GM19035 (cell line): ENCODE measurements around the gene PSMD13.
"Not testable (repeated sequence)": the region's sequence is repeated elsewhere in the genome, so short reads cannot be mapped to it uniquely, and the experiment has no call there.

Source experiments
- ATAC-seq: cut with Tn5 transposase; IDR thresholded peaks from one replicate; pipeline ENCODE4 v1.9.1; 2021; ENCODE audit not compliant: unreplicated experiment

The PSMD13 gene

DNA sequence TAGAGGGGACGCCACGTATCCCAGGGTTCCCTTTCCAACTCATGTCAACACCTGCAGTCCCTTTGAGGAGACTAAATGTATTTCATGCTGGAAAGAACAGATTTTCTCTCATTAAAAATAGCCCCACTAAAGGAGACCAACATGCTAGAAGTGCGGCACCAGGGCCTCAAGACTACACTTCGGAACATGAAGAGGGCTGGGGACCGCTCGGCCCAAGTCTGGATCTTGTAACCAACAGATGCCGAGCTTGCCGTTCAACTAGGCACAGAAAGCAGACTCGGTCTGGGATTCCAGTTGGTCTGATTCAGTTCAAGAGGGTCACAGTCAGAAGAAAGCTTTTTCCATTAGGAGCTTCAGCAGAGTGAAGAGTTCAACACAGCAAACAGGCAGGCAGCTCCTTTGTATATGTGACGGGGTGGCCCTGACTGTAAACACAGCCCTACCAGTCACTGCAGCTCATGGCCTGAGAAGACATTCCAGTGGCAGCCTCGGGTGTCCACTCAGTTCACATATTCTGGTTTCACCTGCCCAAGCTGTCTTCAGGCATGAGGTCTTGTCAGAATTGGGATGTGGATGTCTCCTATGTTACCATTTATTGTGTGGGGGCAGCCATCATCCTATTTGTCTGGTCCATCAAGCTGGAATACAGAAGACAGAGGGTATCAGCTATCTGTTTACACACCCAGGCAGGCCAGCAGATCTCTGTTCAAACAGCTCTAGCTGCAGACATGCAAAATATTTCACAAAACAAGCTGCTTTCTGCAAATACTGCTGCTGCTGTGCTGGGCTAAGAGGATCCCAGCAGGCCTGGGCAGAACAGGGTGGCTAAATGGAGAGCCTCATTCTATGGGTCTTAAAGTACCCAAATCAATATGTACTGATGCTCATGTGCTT lies 20.4 kb upstream of the PSMD13 start:
- no peak for ATAC-seq

DNA sequence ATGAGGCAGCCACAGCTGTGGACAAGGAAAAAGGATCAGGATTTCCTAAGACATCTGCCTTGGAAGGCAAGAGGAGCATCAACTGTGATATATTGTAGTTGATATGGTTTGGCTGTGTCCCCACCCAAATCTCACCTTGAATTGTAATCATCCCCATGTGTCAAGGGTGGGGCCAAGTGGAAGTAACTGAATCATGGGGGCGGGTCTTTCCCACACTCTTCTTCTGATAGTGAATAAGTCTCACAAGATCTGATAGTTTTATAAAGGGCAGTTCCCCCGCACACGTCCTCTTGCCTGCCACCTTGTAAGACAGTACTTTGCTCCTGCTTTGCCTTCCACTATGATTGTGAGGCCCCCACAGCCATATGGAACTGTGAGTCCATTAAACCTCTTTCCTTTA lies 19.1 kb upstream of the PSMD13 start:
- ATAC-seq = no peak

DNA sequence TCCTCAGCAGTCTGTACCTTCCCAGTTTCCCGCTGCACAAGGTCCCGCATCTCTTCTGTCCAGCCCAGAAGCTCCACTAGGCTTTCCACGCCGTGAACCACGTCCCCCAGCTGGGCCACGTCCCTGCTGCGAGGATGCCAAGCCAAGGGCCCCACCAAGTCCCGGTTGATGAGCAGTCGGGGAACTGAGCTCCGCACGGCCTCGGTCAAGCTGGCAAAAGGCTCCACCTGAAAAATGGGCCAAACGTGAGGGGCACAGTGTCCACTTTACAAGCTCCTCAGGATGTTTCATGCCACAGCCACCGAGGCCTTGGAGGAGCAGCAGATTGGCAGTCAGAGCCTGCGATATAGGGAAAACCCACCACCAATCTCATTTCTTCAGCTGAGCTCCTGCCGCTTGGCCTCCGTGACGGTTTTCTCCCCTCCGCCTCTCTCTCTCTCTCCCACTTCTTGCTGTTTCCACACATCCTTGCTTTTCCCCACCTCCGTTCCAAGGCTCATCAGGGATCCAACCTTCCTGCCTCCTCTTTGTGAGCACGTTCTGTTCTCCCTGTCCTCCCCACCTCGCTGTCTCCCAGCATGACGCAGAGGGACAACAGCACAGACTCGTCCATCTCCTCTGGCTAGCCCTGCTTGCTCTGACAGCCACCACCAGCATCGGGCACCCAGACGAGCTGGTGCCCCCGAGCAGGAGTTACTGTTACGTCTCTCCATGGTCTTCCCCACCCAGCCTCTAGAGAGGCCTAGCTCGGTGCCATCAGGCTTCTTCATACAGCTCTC lies 17.8 kb upstream of the PSMD13 start:
- no peak for ATAC-seq

DNA sequence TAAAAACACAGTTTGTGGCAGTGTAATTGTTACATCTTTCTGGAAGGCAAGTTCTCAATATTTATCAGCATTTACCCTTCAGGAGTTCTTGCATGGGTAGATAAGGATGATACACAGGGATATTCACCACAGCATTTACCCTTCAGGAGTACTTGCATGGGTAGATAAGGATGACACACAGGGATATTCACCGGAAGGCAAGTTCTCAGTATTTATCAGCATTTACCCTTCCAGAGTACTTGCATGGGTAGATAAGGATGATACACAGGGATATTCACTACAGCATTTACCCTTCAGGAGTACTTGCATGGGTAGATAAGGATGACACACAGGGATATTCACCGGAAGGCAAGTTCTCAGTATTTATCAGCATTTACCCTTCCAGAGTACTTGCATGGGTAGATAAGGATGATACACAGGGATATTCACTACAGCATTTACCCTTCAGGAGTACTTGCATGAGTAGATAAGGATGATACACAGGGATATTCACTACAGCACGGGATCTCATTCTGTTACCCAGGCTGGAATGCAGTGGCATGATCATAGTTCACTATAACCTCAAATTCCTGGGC lies 16.0 kb upstream of the PSMD13 start:
- ATAC-seq = not testable (repeated sequence)

DNA sequence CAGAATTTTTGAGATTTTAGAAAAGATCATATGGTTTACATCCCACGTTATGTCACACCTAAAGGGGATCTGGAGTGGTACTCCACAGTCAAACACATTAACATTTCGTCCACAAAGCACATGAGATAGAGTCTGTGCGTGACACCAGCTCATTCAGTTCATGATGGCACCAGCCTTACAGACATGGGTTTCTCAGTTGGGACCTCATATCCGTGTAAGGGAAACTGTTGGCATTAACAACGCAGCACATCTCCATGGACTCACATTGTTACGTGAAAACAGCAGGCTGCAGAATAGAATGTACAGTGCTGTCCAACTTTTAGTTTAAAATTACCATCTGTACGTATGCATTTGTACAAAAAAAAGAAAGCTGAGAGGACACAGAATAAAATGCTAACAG lies 15.2 kb upstream of the PSMD13 start:
- ATAC-seq = no peak

DNA sequence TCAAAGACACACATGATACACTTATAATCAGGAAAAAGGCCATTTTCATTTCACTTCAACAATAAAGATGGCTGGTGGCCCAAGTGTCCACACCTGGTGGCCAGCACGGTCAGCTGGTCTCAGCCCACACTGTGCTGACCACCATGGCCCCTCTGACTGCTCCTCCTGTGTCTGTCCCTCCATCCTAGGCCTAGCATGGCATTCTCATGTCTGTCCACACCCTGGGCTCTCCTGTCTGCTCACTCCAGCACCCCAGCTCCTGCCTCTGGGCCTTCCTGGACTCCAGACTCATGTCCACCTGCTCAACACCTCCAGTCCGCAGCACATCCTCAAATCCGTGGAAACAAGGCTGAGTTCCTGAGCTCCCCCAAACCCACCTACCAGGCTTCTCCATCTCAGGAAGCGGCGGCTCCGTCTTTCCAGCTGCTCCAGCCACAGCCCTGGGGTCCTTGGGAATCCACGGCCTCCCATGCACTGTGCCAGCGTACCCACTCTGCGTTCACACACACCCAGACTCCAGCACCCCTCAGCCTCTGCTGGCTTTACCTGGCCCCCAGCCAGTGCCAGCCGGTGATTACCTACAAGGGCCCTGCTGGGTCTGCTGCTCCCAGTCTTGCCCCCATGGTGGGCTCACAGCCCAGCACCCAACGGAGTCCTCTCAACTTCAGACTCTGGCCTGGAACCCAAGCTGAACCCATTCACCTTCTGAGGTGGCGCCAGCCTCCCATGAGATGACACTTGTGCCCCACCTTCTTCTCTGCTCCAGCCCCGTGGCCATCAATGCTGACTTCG lies 14.6 kb upstream of the PSMD13 start:
- ATAC-seq = no peak

DNA sequence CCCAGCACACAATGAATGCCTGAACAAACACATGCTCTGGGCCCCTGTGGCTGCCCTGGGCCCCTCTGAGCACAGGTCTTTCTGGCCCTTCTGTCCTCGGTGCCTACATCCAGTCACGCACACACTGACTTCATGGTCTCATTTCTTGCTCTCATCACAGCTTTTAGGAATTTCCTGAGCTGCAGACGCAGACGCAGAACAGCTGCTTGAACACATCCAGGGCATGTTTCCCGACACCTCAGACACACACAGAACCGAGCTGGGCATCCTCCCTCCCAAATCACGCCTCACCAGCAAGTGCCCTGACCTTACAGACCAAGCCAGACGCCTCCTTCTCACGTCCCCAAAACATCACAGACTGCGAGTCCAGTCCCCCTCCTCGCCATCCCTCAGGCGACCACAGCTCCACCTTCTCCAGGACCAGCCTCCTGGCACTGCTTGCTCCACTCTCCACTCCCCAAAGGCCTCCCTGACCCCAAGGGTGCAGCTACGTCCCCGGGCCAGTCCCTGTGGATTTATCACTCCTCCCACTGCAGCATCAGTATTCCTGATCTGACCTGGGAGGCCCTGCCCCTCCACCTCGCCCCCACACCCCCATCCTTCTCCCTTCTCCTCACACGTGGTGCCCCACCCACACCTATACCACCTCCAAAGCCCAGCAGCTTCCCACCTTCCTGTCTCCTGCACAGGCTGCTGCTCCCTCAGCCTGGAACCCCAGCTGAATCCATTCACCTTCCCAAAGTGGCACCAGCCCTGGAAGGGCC lies 13.6 kb upstream of the PSMD13 start:
- no peak for ATAC-seq

DNA sequence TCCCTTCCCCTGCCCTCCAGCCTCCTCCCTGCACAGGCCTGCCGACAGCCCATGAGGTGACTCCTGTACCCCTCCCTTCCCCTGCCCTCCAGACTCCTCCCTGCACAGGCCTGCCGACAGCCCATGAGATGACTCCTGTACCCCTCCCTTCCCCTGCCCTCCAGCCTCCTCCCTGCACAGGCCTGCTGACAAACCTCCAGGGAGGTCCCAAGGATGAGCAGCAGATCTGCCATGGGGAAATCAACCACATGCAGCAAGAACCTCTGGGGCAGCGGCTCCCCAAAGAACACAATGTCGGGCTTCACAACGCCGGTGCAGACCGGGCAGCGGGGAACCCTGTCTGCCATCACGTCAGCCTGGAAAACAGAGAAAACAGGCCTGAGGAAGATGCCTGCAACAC lies 12.9 kb upstream of the PSMD13 start:
- ATAC-seq = no peak

DNA sequence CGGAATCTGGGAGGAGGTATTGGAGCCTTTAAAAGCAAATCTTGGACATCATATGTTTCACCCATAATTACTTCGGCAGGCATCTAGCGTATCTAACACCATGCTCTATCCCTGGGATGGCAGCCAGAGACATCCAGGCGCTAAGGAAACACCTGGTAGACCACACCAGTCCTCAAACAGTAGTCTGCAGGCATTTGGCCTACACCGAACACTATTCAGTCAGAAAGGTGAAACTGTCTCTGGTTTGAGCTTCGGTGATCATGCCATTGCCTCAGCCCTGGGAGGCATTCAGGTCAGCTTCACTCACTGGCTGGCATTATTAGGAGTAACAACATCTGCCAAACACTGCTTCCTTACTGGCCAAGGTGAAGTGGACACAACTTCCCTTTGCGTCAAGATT lies 12.4 kb upstream of the PSMD13 start:
- ATAC-seq = no peak

DNA sequence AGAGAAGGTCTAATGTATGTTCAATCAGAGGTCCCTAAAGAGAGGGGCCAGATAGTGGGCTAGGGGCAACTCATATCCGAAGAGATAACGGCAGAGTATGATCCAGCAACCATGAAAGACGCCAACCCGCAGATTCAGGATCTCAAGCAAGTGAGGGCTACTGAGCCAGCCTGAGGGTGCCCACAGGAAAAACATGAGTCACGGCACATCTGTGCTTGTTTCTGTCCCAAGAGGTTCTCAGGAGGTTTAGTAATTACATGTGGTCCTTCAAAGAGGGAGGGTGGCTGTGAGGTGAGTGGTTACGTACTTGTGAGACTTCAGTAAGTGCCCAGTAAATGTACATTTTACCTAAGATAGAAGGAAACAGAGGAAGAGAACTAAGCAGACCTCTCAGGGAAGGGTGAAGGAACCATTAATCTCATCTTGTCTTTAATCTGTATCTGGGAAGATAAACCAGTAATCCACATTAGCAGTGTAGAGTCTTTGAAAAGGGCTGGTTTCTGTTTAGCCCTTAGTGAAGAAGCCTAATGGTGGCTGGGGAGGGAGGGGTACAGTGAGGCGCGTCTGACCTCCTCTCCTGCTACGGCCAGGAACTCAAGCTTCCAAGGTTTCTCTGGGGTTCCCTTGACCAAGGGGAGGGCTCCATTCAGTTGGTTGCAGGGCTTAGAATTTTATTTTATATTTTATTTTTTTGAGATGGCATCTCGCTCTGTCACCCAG lies 10.9 kb upstream of the PSMD13 start:
- ATAC-seq = no peak

DNA sequence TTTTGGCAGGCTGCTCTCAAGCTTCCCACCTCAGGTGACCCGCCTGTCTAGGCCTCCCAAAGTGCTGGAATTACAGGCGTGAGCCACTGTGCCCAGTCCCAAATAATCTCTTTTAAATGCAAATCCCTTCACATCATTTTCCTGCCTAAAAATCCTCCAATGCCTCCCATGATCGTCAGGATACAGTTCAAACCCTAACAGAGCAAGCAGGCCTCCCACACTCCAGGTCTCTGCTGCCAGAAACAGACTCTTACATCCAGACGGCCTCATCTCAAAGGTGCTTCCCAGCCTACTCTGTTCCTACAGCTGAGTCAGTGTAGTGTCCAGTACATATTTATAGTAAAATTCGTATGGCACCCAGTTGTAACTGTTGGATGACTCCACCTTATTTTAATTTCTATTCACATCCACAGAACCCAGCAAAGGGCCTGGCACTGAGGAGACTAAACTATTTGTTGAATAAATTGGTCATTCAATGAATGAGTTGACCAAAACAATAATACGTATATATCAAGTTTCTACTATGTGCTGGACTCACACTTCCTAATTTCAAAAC lies 8.9 kb upstream of the PSMD13 start:
- ATAC-seq = no peak

DNA sequence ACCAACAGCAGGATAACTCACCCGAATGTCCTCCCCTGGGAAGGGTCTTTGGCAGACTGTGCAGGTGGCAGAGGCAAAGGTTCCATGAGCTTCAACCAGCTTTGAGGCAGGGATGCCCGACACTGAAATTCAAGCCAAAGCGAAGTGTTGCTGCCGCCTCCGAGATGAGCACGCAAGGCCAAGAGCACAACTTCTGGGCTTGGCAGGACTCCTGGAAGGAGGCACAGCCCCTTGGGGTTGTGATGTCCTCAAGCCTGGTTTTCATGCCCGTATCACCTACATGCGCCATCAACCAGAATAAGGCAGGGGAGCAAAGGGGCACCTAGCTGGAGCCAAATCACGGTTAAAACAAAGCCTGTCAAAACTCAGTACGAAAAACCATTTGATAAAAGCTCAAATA lies 6.3 kb upstream of the PSMD13 start:
- no peak for ATAC-seq

DNA sequence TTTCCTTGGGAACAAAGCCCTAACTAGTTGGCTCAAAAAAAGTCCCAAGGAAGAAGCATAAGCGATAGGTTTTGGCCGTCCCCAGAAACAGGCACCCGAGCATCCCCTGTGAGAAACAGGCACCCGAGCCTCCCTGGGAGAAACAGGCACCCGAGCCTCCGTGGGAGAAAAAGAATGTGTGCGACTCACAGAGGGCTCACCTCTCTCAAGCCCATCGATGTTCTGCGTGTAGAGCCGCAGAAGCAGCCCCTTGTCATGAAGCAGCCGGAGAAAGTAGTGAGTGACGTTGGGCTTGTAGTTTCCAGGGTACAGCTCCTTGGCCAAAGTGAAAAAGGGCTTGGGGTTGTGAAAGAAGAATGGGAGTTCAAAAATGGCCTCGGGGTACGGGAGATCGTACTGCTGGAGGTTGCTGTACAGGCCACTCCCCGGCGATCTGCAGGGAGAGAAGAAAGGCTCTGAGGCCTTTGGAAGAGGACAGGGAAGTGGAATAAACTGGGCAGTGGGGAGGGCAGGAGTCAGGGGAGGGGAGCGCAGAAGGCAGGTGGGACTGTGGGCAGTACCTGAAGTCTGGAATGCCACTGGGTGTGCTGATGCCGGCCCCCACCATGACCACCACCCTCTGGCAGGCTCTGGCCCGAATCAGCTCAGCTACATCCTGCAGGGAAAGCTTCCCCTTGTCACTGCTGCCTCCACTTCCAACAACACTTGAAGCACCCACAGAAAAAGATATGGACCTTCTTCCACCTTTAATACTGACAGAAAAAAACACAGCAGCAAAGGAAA lies 3.8 kb upstream of the PSMD13 start:
- ATAC-seq = no peak

DNA sequence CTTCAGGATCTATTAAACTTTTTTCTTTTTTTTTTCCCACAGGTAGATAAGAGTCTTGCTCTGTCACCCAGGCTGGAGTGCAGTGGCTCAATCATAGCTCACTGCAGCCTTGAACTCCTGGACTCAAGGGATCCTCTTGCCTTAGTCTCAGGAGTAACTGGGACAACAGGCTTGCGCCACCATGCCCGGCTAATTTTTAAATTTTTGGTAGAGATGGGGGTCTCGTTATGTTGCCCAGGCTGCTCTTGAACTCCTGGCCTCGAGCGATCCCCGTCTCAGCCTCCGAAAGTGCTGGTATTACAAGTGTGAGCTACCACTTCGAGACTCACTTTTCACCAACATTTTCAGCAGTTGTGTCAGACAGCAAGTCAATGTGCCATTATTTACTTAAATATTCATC lies 1.6 kb upstream of the PSMD13 start:
- no peak for ATAC-seq

DNA sequence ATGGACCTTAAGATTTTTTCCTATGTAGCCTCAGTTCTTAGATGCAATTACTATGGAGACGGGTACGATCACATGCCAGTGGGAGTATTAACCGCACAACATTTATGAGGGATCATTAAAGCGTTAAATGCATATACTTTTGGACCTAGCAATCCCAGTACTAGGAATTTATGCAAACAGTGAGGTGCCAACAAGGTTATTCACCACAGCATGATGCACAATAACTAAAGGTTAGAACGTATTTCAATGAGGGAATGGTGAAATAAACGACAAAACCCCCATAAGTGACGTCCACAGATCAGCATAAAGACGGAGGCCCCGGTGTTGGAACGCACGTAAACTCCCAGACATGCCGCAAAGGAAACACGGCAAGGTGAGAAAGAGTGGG lies 1.2 kb upstream of the PSMD13 start:
- peak; percentile 9 for ATAC-seq

DNA sequence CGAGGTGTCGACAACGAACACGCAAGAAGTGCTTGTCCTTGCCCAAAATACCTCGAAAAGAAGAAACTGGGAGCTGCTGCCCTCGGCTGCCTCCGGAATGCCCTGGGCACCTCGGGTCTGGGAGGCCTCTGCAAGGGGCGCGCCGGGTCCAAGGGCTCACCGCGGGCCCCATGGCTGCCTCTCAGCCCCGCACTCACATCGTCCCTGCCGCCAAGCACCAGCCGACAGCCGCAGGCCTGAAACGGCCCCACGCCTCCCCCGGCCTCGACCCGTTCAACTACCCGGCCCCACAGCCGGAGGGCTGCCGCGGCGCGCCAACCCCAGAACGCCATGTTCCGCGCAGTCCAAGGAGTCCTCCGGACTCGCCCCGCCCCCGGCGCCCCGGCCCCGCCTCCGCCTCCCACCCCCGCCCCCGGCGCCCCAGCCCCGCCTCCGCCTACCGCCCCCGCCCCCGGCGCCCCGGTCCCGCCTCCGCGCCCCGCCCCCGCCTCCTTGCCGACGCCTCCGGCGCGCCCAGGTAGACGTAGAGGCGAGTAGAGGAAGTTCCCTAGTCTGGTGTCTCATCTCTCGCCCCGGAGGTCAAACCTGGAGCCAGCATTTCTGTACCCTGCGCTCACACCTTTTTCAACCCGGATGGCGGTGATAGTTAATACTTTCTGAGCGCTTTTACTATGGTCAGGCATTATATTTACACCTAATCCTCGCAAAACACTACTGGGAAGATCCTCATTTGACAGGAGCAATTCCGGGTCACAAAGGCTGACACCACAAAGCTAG lies 591 bp upstream of the PSMD13 start, which contains the start of gene SIRT3:
SIRT3 (minus strand) TSS at position 346 of the 777 bp plus-strand sequence; CDS start at position 332, 14 bp downstream.
- ATAC-seq = peak; percentile 75

DNA sequence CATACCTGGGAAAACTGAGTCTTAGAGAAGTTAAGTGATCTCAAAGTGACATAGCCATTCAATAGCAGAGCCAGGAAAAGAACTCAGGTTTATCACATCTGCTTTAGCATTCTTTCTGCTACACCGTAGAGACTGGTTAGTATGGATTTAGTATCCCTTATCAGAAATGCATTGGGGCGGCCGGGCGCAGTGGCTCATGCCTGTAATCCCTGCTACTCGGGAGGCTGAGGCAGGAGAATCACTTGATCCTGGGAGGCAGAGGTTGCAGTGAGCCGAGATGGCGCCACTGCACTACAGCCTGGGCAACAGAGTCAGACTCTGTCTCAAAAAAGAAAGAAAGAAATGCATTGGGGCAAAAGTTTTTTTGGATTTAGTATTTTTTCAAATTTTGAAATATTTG lies 1.6 kb downstream of the PSMD13 start:
- ATAC-seq = not testable (repeated sequence)

DNA sequence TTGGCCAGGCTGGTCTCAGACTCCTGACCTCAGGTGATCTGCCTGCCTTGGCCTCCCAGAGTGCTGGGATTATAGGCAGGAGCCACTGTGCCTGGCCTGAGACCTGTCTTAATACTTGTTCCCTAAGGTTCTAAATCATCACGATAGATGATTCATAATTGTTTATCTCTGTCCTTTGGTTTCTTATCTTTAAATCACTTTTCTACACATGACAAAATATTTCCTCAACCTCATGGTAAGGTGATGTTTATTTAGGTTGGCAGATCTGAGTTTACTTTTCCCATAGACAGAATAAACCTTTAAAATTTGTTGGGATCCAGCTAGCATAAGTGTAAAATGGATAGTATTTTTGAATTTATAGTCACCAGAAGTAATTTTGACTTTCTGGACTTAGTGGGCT lies 3.5 kb downstream of the PSMD13 start:
- ATAC-seq = no peak
